ENCODE measurements around the gene ADAM19.

Gene ADAM19

DNA sequence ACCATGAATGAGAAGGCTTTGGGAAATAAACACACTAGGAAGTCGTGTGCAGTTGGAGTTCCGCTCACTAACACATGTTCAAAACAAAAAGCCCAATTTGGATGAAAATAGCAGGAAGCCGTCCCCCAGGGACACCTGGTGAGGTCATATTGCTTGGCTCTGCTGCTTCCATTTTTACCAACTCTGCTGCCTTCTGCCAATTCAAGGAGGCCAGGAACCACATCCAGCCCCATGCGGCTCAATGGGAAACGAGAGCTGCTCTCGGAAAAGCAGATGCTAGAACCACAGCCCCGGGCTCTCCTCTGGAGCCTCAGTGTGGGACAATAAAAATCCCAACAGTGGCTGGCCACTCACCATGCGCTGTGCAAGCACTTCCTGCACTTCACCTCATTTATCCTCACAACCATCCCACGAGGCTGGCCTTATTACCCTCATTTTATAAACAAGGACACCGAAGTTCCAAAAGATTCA lies 13.4 kb downstream of the ADAM19 start:
- no peak for TF ChIP-seq ZFX (IDR thresholded peaks at IDR 0.05; ENCODE audit: borderline replicate concordance)
- TF ChIP-seq, protein P1, sequence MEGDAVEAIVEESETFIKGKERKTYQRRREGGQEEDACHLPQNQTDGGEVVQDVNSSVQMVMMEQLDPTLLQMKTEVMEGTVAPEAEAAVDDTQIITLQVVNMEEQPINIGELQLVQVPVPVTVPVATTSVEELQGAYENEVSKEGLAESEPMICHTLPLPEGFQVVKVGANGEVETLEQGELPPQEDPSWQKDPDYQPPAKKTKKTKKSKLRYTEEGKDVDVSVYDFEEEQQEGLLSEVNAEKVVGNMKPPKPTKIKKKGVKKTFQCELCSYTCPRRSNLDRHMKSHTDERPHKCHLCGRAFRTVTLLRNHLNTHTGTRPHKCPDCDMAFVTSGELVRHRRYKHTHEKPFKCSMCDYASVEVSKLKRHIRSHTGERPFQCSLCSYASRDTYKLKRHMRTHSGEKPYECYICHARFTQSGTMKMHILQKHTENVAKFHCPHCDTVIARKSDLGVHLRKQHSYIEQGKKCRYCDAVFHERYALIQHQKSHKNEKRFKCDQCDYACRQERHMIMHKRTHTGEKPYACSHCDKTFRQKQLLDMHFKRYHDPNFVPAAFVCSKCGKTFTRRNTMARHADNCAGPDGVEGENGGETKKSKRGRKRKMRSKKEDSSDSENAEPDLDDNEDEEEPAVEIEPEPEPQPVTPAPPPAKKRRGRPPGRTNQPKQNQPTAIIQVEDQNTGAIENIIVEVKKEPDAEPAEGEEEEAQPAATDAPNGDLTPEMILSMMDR (IDR thresholded peaks at IDR 0.05): no peak
- no peak overlapping the region for H3K27ac ChIP-seq

DNA sequence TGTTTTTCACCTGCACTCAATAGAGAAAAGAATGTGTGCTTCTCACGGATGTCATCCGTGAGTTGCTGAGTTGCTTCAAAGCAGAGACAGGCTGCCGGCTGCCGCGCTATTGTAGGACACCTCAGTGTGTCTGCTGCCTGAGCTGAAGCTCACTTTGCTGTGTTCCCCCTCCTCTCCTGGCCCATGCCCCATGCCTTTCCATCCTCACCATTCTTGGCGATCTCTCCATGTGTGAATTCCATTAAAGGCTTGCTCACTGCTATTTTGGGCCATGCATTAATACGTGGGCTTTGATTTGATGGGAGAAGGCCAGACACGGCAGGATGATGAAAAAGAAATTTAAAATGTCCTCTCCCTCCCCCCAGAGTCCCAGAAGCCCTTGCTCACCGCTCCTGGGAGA lies 14.5 kb downstream of the ADAM19 start:
- no peak overlapping the region for H3K27ac ChIP-seq
- no peak for TF ChIP-seq ZFX (IDR thresholded peaks at IDR 0.05; ENCODE audit: borderline replicate concordance)
- TF ChIP-seq, protein P1 (IDR thresholded peaks at IDR 0.05): no peak

DNA sequence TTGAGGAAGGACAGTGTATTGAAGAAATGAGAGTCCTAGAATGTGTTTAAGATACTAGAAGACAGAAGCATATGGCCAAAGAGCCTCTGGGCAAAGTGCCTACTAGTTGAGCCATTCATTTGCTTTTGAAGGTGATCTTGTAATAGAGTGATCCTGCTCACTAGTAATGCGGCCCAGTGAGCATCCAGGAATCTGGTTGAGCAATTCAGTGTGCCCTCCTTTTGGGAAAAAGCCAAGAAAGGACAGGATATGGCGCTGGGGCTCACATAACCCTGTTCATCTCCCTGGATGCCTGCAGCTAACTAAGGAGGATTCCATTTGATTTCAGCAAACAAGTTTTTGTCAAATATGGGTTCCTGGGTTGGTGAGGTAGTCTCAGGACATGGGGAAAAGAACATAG lies 16.3 kb downstream of the ADAM19 start:
- TF ChIP-seq ZFX (IDR thresholded peaks at IDR 0.05; ENCODE audit: borderline replicate concordance): no peak
- TF ChIP-seq, protein P1 (IDR thresholded peaks at IDR 0.05): no peak
- H3K27ac ChIP-seq: no peak overlapping the region

DNA sequence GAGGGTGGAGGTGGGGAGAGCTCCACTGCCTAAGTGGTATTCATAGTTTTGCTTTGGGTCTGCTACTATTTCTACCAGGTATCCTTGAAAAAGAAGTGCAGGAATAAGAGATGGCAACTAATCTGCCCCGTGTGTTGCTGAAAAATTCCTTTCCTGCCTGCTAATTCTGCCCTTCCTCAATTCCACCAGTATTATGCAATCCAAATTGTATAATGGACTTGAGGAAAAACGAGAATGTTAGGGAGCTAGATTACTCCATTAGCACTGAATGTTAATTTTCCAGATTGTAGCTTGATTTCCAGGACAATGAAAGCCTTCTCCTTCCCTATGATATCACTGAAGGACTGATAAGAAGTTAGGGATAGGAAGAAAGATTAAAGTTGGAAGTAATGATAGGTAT lies 16.9 kb downstream of the ADAM19 start:
- TF ChIP-seq, protein P1 (IDR thresholded peaks at IDR 0.05): no peak
- no peak for TF ChIP-seq ZFX (IDR thresholded peaks at IDR 0.05; ENCODE audit: borderline replicate concordance)
- no peak overlapping the region for H3K27ac ChIP-seq

DNA sequence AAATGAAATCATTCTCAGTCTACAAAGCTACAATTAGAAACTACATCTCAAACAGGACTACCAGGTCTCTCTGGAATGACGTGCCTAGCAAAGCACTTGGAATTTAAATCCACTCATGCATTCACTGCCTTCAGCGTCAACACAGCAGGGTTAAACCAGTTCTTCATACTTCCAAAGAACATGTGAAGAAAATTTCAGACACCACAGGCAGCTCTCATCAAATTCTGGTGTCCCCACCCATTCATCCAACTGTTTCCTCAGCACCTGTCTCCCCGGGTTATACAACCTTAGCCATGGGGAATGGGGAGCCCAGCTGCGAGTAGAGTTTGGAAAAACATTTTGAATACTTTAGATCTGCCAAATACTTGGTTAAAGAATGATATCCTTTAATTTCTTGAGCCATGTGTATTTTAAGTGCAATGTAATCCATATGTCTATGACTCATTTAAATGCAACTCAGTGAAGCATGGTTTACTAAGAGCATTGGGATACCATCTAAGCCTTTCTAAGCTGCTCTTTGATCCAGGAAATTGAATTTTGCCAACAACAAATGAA lies 17.5 kb downstream of the ADAM19 start:
- no peak for TF ChIP-seq ZFX (IDR thresholded peaks at IDR 0.05; ENCODE audit: borderline replicate concordance)
- TF ChIP-seq, protein P1 (IDR thresholded peaks at IDR 0.05): no peak
- H3K27ac ChIP-seq: no peak overlapping the region

DNA sequence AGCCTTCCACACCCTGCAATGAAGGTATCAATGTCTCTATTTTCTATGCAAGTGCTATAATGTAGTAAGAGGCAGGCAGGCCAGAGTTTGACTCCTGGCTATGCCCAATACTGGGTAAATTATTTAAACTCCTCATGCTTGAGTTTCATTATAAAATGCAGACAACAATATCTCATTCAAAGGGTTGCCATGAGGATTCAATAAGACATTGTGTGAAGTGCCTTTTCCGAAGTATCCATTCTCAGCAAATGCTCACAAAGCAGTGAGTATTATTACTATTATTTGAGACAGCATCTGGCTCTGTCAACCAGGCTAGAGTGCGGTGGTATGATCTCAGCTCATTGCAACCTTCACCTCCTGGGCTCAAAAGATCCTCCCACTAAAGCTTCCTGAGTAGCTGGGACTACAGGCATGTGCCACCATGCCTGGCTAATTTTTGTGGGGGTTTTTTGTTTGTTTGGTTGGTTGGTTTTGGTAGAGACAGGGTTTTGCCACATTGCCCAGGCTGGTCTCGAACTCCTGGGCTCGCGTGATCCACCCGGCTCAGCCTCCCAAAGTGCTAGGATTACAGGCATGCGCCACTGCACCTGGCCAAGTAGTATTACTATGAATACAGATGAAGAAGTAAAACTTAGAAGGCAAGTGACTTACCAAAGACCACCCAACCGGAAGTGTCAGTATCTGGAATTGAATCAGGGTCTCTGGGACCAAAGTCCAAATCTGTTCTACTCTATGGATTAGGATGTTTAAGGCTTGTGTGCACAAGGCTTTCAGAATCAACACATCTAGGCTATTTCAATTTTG lies 18.8 kb downstream of the ADAM19 start:
- TF ChIP-seq, protein P1 (IDR thresholded peaks at IDR 0.05): no peak
- no peak for TF ChIP-seq ZFX (IDR thresholded peaks at IDR 0.05; ENCODE audit: borderline replicate concordance)
- H3K27ac ChIP-seq: no peak overlapping the region

DNA sequence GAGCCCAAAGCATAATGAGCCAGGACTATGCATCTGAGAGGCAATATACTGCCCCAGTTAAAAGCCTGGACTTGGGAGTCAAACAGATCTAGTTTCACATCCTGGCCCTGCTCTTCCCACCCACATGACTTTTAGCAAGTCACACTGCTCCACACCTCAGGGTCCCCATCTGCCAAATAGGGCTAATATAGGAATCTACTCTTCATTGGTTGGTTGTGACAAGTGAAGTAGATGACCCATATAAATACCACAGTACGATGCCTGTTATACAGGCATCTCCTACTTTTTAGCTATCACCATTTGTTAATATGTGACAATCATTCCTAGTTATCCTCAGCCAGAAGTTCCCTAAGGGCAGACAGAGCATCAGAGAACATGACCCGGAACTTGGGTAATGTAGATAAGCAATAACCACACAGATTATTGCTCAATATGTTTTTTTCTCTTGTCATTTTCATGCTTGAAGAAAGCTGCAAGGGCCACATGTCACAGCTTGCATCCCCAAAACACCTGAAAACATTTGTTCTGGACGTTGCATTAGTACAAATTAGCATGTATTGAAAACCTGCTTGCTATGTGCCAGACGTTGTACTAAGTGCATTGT lies 20.4 kb downstream of the ADAM19 start:
- TF ChIP-seq ZFX (IDR thresholded peaks at IDR 0.05; ENCODE audit: borderline replicate concordance): no peak
- TF ChIP-seq, protein P1 (IDR thresholded peaks at IDR 0.05): no peak
- H3K27ac ChIP-seq: no peak overlapping the region

Data from 22Rv1 (cell line).